Smooth muscle cell (in vitro differentiated cells): ENCODE measurements around the gene CTNNA3. TPM values are rescaled to one million over a fixed set of nuclear protein-coding genes. Genes with fewer than 3 reads are reported as not detected.

ENCODE experiments used
- DNase-seq: peaks from one replicate; lab custom pipeline; 2025; ENCODE audit not compliant: unreplicated experiment; lab: John Stamatoyannopoulos, UW
- H2AFZ ChIP-seq: fragments of 200-600 bp; sonication (generic); 2 replicates; pipeline ENCODE4 v1.6.0; 2016; ENCODE audit warnings: antibody characterized with exemption, low read depth, mild to moderate bottlenecking
- H3F3A ChIP-seq: fragments of 200-600 bp; sonication (generic); 2 replicates; pipeline ENCODE4 v1.6.0; 2017; ENCODE audit warnings: antibody characterized with exemption, low read depth
- H3K27ac ChIP-seq: fragments of 200-600 bp; sonication (generic); 2 replicates; pipeline ENCODE4 v1.5.1; 2016; ENCODE audit warnings: low read depth, mild to moderate bottlenecking
- H3K27me3 ChIP-seq: fragments of 200-600 bp; sonication (generic); 2 replicates; pipeline ENCODE4 v1.6.1; 2016; ENCODE audit warnings: low read depth, mild to moderate bottlenecking
- H3K36me3 ChIP-seq: fragments of 200-600 bp; sonication (generic); 2 replicates; pipeline ENCODE4 v1.5.1; 2016; ENCODE audit warnings: low read depth
- H3K4me1 ChIP-seq: fragments of 200-600 bp; sonication (generic); 2 replicates; pipeline ENCODE4 v1.5.1; 2016; ENCODE audit warnings: low read depth
- H3K4me2 ChIP-seq: fragments of 200-600 bp; sonication (generic); 2 replicates; pipeline ENCODE4 v1.6.0; 2016; ENCODE audit warnings: mild to moderate bottlenecking
- H3K4me3 ChIP-seq: fragments of 200-600 bp; sonication (generic); 2 replicates; pipeline ENCODE4 v1.5.1; 2016; ENCODE audit warnings: mild to moderate bottlenecking
- H3K79me2 ChIP-seq: fragments of 200-600 bp; sonication (generic); 2 replicates; pipeline ENCODE4 v1.6.0; 2016; ENCODE audit warnings: low read depth, mild to moderate bottlenecking
- H3K9ac ChIP-seq: fragments of 200-600 bp; sonication (generic); 2 replicates; pipeline ENCODE4 v1.6.0; 2016; ENCODE audit warnings: low read depth
- H3K9me3 ChIP-seq: fragments of 200-600 bp; sonication (generic); replicated peaks from 2 replicates; pipeline ENCODE4 v1.5.1; 2016; ENCODE audit warnings: low read depth
- H4K20me1 ChIP-seq: fragments of 200-600 bp; sonication (generic); 2 replicates; pipeline ENCODE4 v1.6.0; 2016; ENCODE audit warnings: low read depth
- CTCF ChIP-seq: fragments of 200-600 bp; sonication (generic); IDR thresholded peaks from 2 replicates; pipeline ENCODE4 v1.5.1; 2017; ENCODE audit warnings: borderline replicate concordance, mild to moderate bottlenecking, antibody characterized with exemption; ENCODE audit not compliant: insufficient read depth, poor library complexity, severe bottlenecking
- WGBS: methylation state at CpG from one replicate; pipeline ENCODE4 v1.1.7; 2016; ENCODE audit warnings: low lambda C conversion rate; 5-methylcytosine and 5-hydroxymethylcytosine counted together
- polyA plus RNA-seq: library from polyadenylated mRNA; unstranded; fragments of >200 nt; fragmentation: Nextera tagmentation; extraction: Ambion mirVana; gene quantifications from 2 replicates; pipeline ENCODE4 v1.2.1, GENCODE V29; 2016
- total RNA-seq: library from RNA; depleted of rRNA; stranded (reverse); fragments of >200 nt; gene quantifications from 2 replicates; pipeline ENCODE4 v1.2.3, GENCODE V29; 2014

CTNNA3 gene
- total and polyA plus RNA-seq, 2 experiments from 2014 or later, result 1.3 TPM; not detected in 1

- no peak overlapping the region for H3K4me2 ChIP-seq
- H3K9me3 ChIP-seq, result no peaks in the 10 kb centered on the region
- H3K79me2 ChIP-seq, result no peaks in the 10 kb centered on the region
- no peak overlapping the region for H3K4me3 ChIP-seq
- no peak overlapping the region for H3K27ac ChIP-seq
- H4K20me1 ChIP-seq, result no peaks in the 10 kb centered on the region
- no peaks in the 10 kb centered on the region for H3K36me3 ChIP-seq
- no peak overlapping the region for H2AFZ ChIP-seq
- H3K4me1 ChIP-seq, result no peaks in the 10 kb centered on the region
- H3K9ac ChIP-seq, result no peak overlapping the region
- DNase-seq, result no peak
- no peaks in the 10 kb centered on the region for H3K27me3 ChIP-seq
- TF ChIP-seq CTCF, result no peak
- no peaks in the 10 kb centered on the region for H3F3A ChIP-seq
- 44% methylated on average over 2 of the region's 2 CpGs for WGBS
These were observed 900.1 kb downstream of the CTNNA3 start for GRCh38 chr10:66795866-66796265.

- Histone ChIP-seq H3K27ac (no peak overlapping the region), H3K27me3 (no peaks in the 10 kb centered on the region), H3K9ac (no peak overlapping the region), H3K4me2 (no peak overlapping the region), H3K9me3 (no peaks in the 10 kb centered on the region), H3K4me1 (no peaks in the 10 kb centered on the region), H3K79me2 (no peaks in the 10 kb centered on the region), H3K4me3 (no peak overlapping the region), H4K20me1 (no peaks in the 10 kb centered on the region), H2AFZ (no peak overlapping the region), H3K36me3 (no peaks in the 10 kb centered on the region), H3F3A (no peaks in the 10 kb centered on the region)
- DNase-seq, result no peak
- TF ChIP-seq CTCF, result no peak
These were observed 903.6 kb downstream of the CTNNA3 start for GRCh38 chr10:66792441-66792840.

GRCh38 chr10:66788178-66788987 is 907.6 kb downstream of the CTNNA3 start:
- peak overlapping the region; percentile 76 for H3K4me2 ChIP-seq
- no peaks in the 10 kb centered on the region for H3K9me3 ChIP-seq
- no peaks in the 10 kb centered on the region for H3F3A ChIP-seq
- 49% methylated on average over 7 of the region's 7 CpGs for WGBS
- no peak for TF ChIP-seq CTCF
- H3K27ac ChIP-seq, result no peak overlapping the region
- no peaks in the 10 kb centered on the region for H3K79me2 ChIP-seq
- H2AFZ ChIP-seq, result peak overlapping the region; percentile 95
- no peaks in the 10 kb centered on the region for H3K36me3 ChIP-seq
- H3K4me3 ChIP-seq, result no peak overlapping the region
- no peaks in the 10 kb centered on the region for H4K20me1 ChIP-seq
- H3K9ac ChIP-seq, result no peak overlapping the region
- no peaks in the 10 kb centered on the region for H3K4me1 ChIP-seq
- H3K27me3 ChIP-seq, result no peaks in the 10 kb centered on the region
- DNase-seq, result no peak

GRCh38 chr10:66786709-66787108 is 909.3 kb downstream of the CTNNA3 start:
- H4K20me1 ChIP-seq, result no peaks in the 10 kb centered on the region
- H3K36me3 ChIP-seq, result no peaks in the 10 kb centered on the region
- no peak for TF ChIP-seq CTCF
- no peak overlapping the region for H3K4me3 ChIP-seq
- H3K27me3 ChIP-seq, result no peaks in the 10 kb centered on the region
- no peaks in the 10 kb centered on the region for H3F3A ChIP-seq
- WGBS, result 89% methylated on average over 1 of the region's 1 CpG
- no peak overlapping the region for H3K27ac ChIP-seq
- H3K9ac ChIP-seq, result no peak overlapping the region
- H3K9me3 ChIP-seq, result no peaks in the 10 kb centered on the region
- H3K79me2 ChIP-seq, result no peaks in the 10 kb centered on the region
- no peak for DNase-seq
- peaks cover 8% of the 10 kb centered on the region for H3K4me1 ChIP-seq
- H2AFZ ChIP-seq, result no peak overlapping the region
- no peak overlapping the region for H3K4me2 ChIP-seq
